Measurements from ENCODE around the gene BSX. TPM values are rescaled to one million over a fixed set of nuclear protein-coding genes. Genes with fewer than 3 reads are reported as not detected.

The BSX gene
- not detected for total RNA-seq
- total RNA-seq, result 0 reads per million in 2 donors

DNA sequence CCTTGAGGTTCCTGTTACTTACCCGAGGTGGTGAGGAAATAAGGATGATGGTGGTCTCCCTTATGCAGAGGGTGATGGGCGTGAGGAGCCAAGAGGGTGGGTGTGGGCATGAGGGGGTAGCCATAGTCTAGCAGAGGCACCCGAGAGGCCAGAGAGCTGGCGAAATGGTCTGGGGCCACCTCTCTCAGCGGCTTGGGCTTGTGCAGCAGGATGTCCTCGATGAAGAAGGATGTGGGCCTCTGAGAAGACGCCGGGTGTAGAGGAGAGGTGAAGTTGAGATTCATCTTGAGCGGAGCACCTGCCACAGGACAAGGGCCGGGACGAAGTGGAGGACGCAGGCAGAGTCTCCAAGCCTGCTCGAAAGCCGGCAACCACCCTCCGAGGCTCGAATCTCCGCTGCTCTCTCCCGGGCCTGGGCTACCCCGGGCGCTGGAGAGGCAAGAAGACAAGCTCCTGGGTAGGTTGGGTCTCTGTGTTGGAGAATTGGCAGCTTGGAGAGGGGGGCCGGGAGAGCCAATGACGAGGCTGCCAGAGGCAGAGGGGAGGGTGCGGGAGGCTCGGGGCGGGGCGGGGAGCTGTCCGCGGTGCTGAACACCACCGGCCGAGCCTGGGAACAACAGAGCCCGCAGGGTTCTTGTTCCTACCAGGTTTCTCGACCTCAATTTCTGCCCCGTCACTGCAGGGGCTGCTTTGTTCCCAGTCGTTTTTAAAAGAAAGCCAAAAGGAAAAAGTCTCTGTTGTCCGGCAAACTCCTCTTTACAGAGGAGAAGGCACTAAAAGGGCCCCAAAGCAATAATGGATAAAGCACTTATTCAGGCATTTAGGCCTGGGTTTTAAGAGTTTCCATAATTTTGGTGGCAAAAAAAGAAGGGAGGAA lies at the start of gene BSX:
Gene BSX, minus strand, starts transcription at position 447 of the 877 bp plus-strand sequence. Its CDS starts 163 bp downstream, at position 284.
- peak; percentile 68 for ATAC-seq
- peak within 1 kb of the TSS; percentile 28 for H3K4me3 Mint-ChIP-seq
- H3K9me3 ChIP-seq (ENCODE audit: control insufficient read depth, low read length, poor library complexity, severe bottlenecking), result peaks cover 4% of the 10 kb centered on the region
- peak within 1 kb of the TSS; percentile 48 for H3K27ac Mint-ChIP-seq
- peaks cover 10% of the 10 kb centered on the region for H3K36me3 Mint-ChIP-seq (ENCODE audit: low read depth)
- peaks cover 80% of the 10 kb centered on the region for H3K27me3 Mint-ChIP-seq
- peak; percentile 22 to 29 (median 28) for DNase-seq
- H3K4me1 Mint-ChIP-seq, result peaks cover 16% of the 10 kb centered on the region

DNA sequence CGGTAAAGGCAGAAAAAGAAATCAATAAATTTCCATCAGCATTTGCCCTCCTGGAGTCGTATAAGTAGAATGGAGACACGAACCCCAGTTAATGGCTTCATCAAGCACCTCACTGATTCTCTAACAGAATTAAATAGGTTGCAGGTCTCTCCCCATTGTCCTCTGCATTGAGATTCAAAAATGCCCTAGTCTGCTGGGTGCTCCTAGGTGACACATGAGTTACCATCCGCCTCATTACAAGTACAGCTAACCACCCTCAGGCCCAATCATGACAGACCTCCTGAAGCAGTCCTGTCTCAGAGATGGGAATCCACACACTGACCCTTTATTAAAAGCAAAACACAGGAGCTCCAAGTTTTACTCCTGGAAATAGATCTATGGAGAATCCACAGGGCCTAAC lies 48.9 kb upstream of the BSX start:
- DNase-seq, result no peak
- Mint-ChIP-seq H3K36me3 (ENCODE audit: low read depth) (no peaks in the 10 kb centered on the region), H3K4me1 (no peaks in the 10 kb centered on the region), H3K4me3 (no peak overlapping the region), H3K27ac (no peak overlapping the region), H3K27me3 (peaks cover 13% of the 10 kb centered on the region)
- H3K9me3 ChIP-seq (ENCODE audit: control insufficient read depth, low read length, poor library complexity, severe bottlenecking), result no peaks in the 10 kb centered on the region
- no peak for ATAC-seq

DNA sequence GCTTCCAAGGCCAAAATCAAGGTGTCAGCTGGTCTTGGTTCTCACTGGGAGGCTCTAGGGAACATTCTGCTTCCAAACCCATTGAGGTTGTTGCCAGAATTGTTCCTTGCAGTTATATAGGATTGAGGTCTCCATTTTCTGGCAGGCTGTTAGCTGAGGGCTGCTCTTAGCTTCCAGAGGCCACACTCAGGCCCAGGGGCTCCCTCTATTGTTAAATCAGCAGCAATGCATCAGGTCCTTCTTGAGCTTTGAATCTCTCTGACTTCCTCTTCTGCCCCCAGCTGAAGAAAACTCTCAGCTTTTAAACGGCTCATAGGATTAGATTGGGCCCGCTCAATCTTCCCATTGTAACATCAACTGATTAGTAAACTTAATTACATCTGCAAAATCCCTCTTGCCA lies 39.3 kb upstream of the BSX start:
- DNase-seq, result no peak
- peaks cover 7% of the 10 kb centered on the region for H3K4me1 Mint-ChIP-seq
- peak; percentile 75 for ATAC-seq
- H3K36me3 Mint-ChIP-seq (ENCODE audit: low read depth), result no peaks in the 10 kb centered on the region
- H3K9me3 ChIP-seq (ENCODE audit: control insufficient read depth, low read length, poor library complexity, severe bottlenecking), result no peaks in the 10 kb centered on the region
- H3K27ac Mint-ChIP-seq, result no peak overlapping the region
- no peak overlapping the region for H3K4me3 Mint-ChIP-seq
- peaks cover 21% of the 10 kb centered on the region for H3K27me3 Mint-ChIP-seq

DNA sequence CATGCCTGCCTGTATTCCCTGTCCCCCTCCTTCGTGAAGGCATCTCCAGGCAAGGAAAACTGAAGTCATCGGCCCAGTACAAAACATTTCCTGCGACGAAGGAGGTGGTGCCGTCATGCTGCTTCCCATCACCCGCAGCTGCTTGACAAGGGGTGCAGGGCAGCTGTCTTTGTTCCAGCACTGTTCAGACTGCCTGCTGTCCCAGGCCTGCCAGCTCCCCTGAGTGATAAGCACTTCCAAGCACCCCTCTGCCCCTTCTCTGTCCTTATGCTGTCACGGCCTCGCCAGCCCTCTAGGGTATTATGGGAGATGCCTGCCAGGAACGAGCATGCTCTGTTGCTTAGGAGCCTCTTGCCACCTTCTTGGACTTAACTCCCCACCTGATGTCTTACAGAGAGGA lies 37.1 kb upstream of the BSX start:
- ATAC-seq, result no peak
- no peak for DNase-seq
- H3K4me3 Mint-ChIP-seq, result no peak overlapping the region
- H3K4me1 Mint-ChIP-seq, result peaks cover 7% of the 10 kb centered on the region
- no peak overlapping the region for H3K27ac Mint-ChIP-seq
- no peaks in the 10 kb centered on the region for H3K9me3 ChIP-seq (ENCODE audit: control insufficient read depth, low read length, poor library complexity, severe bottlenecking)
- no peaks in the 10 kb centered on the region for H3K36me3 Mint-ChIP-seq (ENCODE audit: low read depth)
- H3K27me3 Mint-ChIP-seq, result peaks cover 32% of the 10 kb centered on the region

DNA sequence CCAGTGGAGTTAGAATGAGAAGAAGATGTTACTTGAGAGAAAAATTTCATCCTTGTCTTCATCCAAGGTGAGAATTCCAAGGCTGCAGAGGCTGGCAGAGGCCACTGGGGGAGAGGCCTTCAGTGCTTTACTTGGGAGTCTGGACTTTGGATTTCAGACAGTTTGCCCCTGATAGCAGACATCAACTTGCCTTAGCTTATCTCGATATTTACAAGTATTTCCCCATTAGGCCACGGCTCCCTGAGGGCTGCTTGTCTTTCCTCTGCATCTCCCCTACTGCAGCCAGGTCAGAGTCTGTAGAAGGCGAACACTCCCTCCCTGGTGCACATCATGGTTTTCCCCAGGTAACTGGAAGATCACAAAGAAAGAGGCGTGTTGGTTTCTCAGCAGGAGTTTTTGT lies 29.9 kb upstream of the BSX start:
- H3K27me3 Mint-ChIP-seq, result peaks cover 33% of the 10 kb centered on the region
- ATAC-seq, result no peak

DNA sequence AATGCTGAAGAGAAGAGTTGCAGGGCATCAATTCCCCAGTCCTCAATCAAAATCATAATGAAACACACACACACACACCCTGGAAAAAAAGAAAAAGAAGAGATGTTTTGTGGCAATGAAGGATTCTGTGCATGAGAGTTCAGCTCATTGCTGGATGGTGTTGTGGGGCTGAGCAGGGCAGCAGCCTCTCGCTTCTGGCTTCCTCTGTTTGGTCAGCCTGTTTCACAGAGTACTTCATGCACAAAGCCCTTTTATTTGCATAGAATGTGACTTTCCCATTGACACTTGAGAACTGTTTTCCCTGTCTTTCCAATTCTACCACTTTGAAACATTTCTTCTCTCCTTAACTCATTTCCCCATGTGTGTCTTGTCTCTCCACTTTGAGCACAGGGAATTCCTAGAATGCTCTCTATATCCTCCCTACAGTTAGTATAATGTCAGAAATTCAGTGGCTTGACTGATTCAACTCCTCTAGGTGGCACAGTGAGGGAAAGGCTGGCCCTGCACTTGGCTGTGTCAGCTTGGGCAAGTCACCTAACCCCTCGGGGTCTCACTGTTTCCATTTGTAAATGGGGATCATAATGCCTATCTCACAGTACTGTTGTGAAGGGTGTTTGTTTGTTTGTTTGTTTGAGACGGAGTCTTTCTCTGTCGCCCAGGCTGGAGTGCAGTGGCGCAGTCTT lies 25.4 kb upstream of the BSX start:
- Mint-ChIP-seq H3K27me3 (peaks cover 9% of the 10 kb centered on the region), H3K4me1 (peaks cover 2% of the 10 kb centered on the region), H3K27ac (no peak overlapping the region), H3K4me3 (no peak overlapping the region), H3K36me3 (ENCODE audit: low read depth) (no peaks in the 10 kb centered on the region)
- ATAC-seq (no peak), DNase-seq (no peak)
- no peaks in the 10 kb centered on the region for H3K9me3 ChIP-seq (ENCODE audit: control insufficient read depth, low read length, poor library complexity, severe bottlenecking)

More for the DNA sequence above, 29.9 kb upstream of the BSX start:
- peaks cover 2% of the 10 kb centered on the region for H3K4me1 Mint-ChIP-seq
- H3K4me3 Mint-ChIP-seq, result no peak overlapping the region
- H3K36me3 Mint-ChIP-seq (ENCODE audit: low read depth), result no peaks in the 10 kb centered on the region
- no peak for DNase-seq
- H3K9me3 ChIP-seq (ENCODE audit: control insufficient read depth, low read length, poor library complexity, severe bottlenecking), result no peaks in the 10 kb centered on the region
- H3K27ac Mint-ChIP-seq, result no peak overlapping the region

DNA sequence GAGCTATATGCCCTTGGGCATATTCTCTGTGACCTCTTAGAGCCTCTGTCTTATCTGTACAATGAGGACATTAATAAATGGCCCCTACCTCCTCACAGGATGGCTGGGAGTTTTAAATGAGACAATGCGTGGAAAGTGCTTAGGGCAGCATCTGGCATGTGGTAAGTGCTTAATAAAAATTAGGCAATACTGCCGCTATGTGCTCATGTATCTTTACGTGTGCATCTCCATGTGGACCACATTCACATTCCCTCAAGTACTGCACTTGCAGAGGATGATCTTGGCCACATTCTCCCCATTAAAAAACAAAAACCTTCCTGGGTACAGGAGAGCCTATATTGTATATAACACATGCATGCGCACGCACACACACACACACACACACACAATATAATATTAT lies 19.1 kb upstream of the BSX start:
- H3K27ac Mint-ChIP-seq, result no peak overlapping the region
- no peak for ATAC-seq
- DNase-seq, result no peak
- H3K4me1 Mint-ChIP-seq, result peaks cover 2% of the 10 kb centered on the region
- peaks cover 3% of the 10 kb centered on the region for H3K36me3 Mint-ChIP-seq (ENCODE audit: low read depth)
- H3K9me3 ChIP-seq (ENCODE audit: control insufficient read depth, low read length, poor library complexity, severe bottlenecking), result no peaks in the 10 kb centered on the region
- no peak overlapping the region for H3K4me3 Mint-ChIP-seq
- peaks cover 34% of the 10 kb centered on the region for H3K27me3 Mint-ChIP-seq

DNA sequence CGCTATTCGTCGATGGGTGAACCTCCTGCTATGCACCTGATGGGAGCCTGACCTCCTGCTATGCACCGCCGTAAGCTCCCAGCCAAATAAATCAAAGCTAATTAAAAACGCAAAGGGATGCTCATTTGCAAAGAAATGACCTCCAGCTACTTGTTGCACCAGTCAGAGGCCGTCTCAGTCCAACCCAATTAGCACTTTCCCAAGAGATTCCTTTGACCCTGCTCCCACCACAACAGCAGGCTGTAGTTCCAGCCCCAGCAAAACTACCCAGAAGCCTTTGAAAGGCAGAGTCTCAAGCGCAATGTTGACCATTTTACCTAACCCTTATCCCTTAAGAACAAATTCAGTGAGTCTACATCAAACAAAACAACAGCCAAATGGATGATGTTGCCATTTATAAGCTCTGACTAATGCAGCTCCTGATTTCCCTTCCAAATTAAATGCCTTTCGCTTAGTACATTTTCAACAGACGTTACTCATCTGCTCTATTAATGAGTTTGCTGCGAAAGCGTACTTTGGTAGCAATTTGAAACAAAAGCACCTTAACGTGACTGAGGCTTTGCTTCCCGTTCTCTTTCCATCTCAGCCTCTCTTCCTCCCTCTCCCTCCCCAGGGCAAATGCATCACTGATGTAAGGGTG lies 17.2 kb upstream of the BSX start:
- H3K27ac Mint-ChIP-seq, result no peak overlapping the region
- DNase-seq (no peak), ATAC-seq (no peak)
- no peak overlapping the region for H3K4me3 Mint-ChIP-seq
- no peaks in the 10 kb centered on the region for H3K9me3 ChIP-seq (ENCODE audit: control insufficient read depth, low read length, poor library complexity, severe bottlenecking)
- H3K27me3 Mint-ChIP-seq, result peaks cover 51% of the 10 kb centered on the region
- H3K4me1 Mint-ChIP-seq, result peaks cover 2% of the 10 kb centered on the region
- H3K36me3 Mint-ChIP-seq (ENCODE audit: low read depth), result peaks cover 5% of the 10 kb centered on the region

DNA sequence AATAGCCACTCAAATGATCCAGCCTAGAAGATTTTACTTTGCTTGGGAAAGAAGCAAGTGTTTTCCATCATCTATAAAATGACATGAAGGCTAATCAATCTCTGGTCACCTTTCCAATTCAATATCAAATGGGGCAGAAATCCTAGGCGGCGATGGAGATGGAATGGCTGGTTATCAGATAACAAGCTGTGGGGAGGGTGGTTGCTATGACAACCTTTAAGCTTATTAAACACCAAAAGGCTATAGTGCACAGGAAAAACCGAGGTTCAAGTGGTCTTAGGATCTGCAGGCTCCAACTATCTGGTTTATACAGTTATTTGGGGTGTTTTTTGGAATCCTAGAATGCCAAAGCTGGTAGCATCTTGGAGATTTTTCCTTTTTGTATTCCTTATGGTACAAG lies 13.9 kb upstream of the BSX start:
- H3K27me3 Mint-ChIP-seq, result peaks cover 54% of the 10 kb centered on the region
- no peak overlapping the region for H3K4me3 Mint-ChIP-seq
- DNase-seq (no peak), ATAC-seq (no peak)
- H3K27ac Mint-ChIP-seq, result no peak overlapping the region
- H3K4me1 Mint-ChIP-seq, result peaks cover 2% of the 10 kb centered on the region
- H3K9me3 ChIP-seq (ENCODE audit: control insufficient read depth, low read length, poor library complexity, severe bottlenecking), result no peaks in the 10 kb centered on the region
- peaks cover 5% of the 10 kb centered on the region for H3K36me3 Mint-ChIP-seq (ENCODE audit: low read depth)

DNA sequence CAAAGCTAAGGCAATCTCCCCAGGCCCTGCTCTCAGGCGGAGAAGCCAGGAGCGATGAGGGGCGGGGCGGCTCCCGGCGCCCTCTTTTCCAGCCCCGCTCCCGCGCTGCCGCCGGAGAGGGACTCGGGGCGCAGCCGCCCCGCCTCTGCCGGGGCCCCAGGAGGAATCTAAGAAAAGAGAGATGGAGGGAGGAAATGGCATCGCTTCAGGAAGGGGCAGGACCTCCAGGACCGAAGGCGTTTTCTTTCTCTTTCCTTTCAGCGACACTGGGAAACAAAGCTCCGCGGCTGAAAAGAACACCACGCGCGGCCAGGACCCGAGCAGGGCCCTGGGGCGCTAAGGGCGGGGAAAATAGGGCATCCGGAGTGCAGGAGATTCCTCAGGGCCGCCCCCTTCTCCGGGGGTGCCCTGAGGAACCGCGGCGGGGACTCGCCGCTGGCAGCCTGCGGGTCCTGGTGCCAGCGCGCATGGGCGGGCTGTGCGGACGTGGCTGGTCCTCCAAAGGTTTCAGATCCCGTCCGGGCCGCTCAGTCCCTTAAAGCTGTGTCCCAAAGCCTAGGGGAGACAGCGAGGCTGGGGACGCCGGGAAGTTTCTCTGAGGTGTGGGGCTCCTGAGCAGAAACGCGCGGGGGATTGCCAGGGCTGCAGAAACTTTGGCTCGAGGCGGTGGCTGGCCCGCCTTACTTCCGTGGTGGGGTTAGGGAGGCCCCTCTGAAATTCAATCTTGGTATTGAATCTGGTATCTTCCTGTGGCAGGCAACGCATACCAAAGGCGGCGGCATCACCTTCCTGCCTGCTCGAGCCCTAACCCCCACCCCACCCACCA lies 2.8 kb upstream of the BSX start:
- peaks cover 10% of the 10 kb centered on the region for H3K4me1 Mint-ChIP-seq
- H3K27me3 Mint-ChIP-seq, result peaks cover 69% of the 10 kb centered on the region
- ATAC-seq (peak; percentile 33), DNase-seq (no peak)
- peaks cover 8% of the 10 kb centered on the region for H3K36me3 Mint-ChIP-seq (ENCODE audit: low read depth)
- H3K27ac Mint-ChIP-seq, result no peak overlapping the region
- H3K9me3 ChIP-seq (ENCODE audit: control insufficient read depth, low read length, poor library complexity, severe bottlenecking), result peaks cover 4% of the 10 kb centered on the region
- H3K4me3 Mint-ChIP-seq, result peak overlapping the region; percentile 81

DNA sequence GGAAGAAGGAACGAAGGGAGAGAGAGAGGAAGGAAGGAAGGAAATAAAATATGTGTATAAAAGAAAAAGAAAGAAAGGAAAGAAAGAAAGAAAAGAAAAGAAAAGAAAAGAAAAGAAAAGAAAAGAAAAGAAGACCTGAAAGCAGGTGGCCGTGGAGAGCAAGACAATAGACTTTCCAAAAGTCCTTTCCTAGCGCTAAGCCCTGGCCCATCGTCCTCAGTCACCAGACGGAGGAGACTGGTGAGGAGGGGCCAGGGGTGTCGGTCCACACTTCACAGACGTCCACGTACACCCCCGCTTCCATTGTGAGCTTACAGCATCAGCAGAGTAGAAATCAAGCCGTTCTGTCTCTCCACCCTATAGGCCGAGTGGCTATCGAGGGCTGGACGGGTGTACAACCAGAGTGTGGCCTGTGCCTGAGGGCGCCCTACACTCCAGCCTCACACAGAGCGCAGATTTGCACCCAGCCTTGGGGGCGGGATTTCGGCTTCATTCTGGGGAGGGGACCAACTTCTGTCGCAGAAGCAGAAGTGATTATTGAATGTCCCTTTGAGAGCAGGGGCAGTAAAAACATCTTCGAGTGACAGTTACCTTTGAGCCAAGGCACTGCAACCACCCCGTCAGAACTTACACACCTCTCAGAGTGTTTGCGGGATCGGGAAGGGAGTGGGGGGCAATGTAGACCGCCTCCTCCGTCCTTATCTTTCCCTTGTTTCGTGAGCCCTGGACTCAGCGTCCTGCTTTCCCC lies 2.0 kb upstream of the BSX start:
- ATAC-seq (no peak), DNase-seq (no peak)
- H3K27me3 Mint-ChIP-seq, result peaks cover 75% of the 10 kb centered on the region
- H3K9me3 ChIP-seq (ENCODE audit: control insufficient read depth, low read length, poor library complexity, severe bottlenecking), result peaks cover 4% of the 10 kb centered on the region
- H3K27ac Mint-ChIP-seq, result no peak overlapping the region
- peaks cover 10% of the 10 kb centered on the region for H3K4me1 Mint-ChIP-seq
- peak overlapping the region; percentile 81 for H3K4me3 Mint-ChIP-seq
- H3K36me3 Mint-ChIP-seq (ENCODE audit: low read depth), result peaks cover 8% of the 10 kb centered on the region
